H9 (cell line): Measurements from ENCODE around the gene NPAS3. TPM values are rescaled to one million over a fixed set of nuclear protein-coding genes. Genes with fewer than 3 reads are reported as not detected.

ENCODE experiments used
- DNase-seq: peaks from one replicate; pipeline ENCODE4 v3.0.0-alpha.2; 2017
- H2AFZ ChIP-seq: one replicate; pipeline ENCODE4 v1.6.1; 2013; ENCODE audit warnings: mild to moderate bottlenecking, low read length, control low read depth, moderate library complexity
- H2AK5ac ChIP-seq: 2 replicates; pipeline ENCODE4 v1.6.1; 2013; ENCODE audit warnings: low read length, control low read depth, mixed read lengths; ENCODE audit not compliant: insufficient read length
- H2BK120ac ChIP-seq: one replicate; pipeline ENCODE4 v1.6.1; 2013; ENCODE audit warnings: low read depth, mild to moderate bottlenecking, low read length, control low read depth, inconsistent platforms; ENCODE audit not compliant: poor library complexity, severe bottlenecking
- H2BK12ac ChIP-seq: 2 replicates; pipeline ENCODE4 v1.6.1; 2013; ENCODE audit warnings: low read length, control low read depth, mixed read lengths, low read depth; ENCODE audit not compliant: insufficient read length
- H2BK15ac ChIP-seq: 2 replicates; pipeline ENCODE4 v1.6.1; 2013; ENCODE audit warnings: low read depth, low read length, control low read depth
- H2BK20ac ChIP-seq: one replicate; pipeline ENCODE4 v1.6.1; 2013; ENCODE audit warnings: low read depth, mild to moderate bottlenecking, low read length, control low read depth, inconsistent platforms; ENCODE audit not compliant: poor library complexity, severe bottlenecking
- H2BK5ac ChIP-seq: 2 replicates; pipeline ENCODE4 v1.6.1; 2013; ENCODE audit warnings: low read length, control low read depth, mixed read lengths; ENCODE audit not compliant: insufficient read length
- H3K14ac ChIP-seq: 2 replicates; pipeline ENCODE4 v1.6.1; 2013; ENCODE audit warnings: low read length, control low read depth; ENCODE audit not compliant: insufficient read depth
- H3K18ac ChIP-seq: 2 replicates; pipeline ENCODE4 v1.6.1; 2013; ENCODE audit warnings: low read depth, mild to moderate bottlenecking, mixed read lengths, low read length, control low read depth; ENCODE audit not compliant: insufficient read length
- H3K23ac ChIP-seq: 2 replicates; pipeline ENCODE4 v1.6.1; 2013; ENCODE audit warnings: low read length, control low read depth, mixed read lengths, low read depth; ENCODE audit not compliant: insufficient read length
- H3K23me2 ChIP-seq: 2 replicates; pipeline ENCODE4 v1.6.1; 2013; ENCODE audit warnings: low read depth, mild to moderate bottlenecking, mixed read lengths, low read length, control low read depth; ENCODE audit not compliant: insufficient read length, poor library complexity, severe bottlenecking
- H3K27ac ChIP-seq: 2 replicates; pipeline ENCODE4 v1.5.1; 2013; ENCODE audit warnings: low read length, control low read depth, mixed read lengths, low read depth; ENCODE audit not compliant: insufficient read length
- H3K27me3 ChIP-seq: 2 replicates; pipeline ENCODE4 v1.6.1; 2013; ENCODE audit warnings: low read length, control low read depth, inconsistent platforms; ENCODE audit not compliant: insufficient read depth
- H3K4ac ChIP-seq: 2 replicates; pipeline ENCODE4 v1.6.1; 2013; ENCODE audit warnings: low read depth, mild to moderate bottlenecking, control low read depth, inconsistent platforms, low read length, moderate library complexity
- H3K4me1 ChIP-seq: 2 replicates; pipeline ENCODE4 v1.6.1; 2013; ENCODE audit warnings: low read length, control low read depth, inconsistent platforms; ENCODE audit not compliant: insufficient read depth
- H3K4me2 ChIP-seq: 2 replicates; pipeline ENCODE4 v1.6.1; 2013; ENCODE audit warnings: low read length, control low read depth, mixed read lengths; ENCODE audit not compliant: insufficient read length, insufficient read depth
- H3K56ac ChIP-seq: 2 replicates; pipeline ENCODE4 v1.6.1; 2013; ENCODE audit warnings: low read depth, mild to moderate bottlenecking, mixed read lengths, low read length, control low read depth; ENCODE audit not compliant: insufficient read length
- H3K79me1 ChIP-seq: 2 replicates; pipeline ENCODE4 v1.6.1; 2013; ENCODE audit warnings: low read depth, mild to moderate bottlenecking, moderate library complexity, low read length, control low read depth, inconsistent platforms; ENCODE audit not compliant: insufficient read depth, poor library complexity, severe bottlenecking
- H3K79me2 ChIP-seq: 2 replicates; pipeline ENCODE4 v1.6.1; 2013; ENCODE audit warnings: low read length, control low read depth, inconsistent platforms; ENCODE audit not compliant: insufficient read depth
- H3K9ac ChIP-seq: 2 replicates; pipeline ENCODE4 v1.6.1; 2013; ENCODE audit warnings: low read length, control low read depth, mixed read lengths; ENCODE audit not compliant: insufficient read length; ENCODE audit errors: extremely low read depth
- H3K9me3 ChIP-seq: one replicate; pipeline ENCODE4 v1.6.1; 2013; ENCODE audit warnings: low read depth, low read length, inconsistent platforms; ENCODE audit not compliant: control insufficient read depth
- H3T11ph ChIP-seq: one replicate; pipeline ENCODE4 v1.6.1; 2013; ENCODE audit warnings: mild to moderate bottlenecking, low read length, control low read depth, inconsistent platforms
- H4K20me1 ChIP-seq: one replicate; pipeline ENCODE4 v1.6.1; 2013; ENCODE audit not compliant: control insufficient read depth, insufficient read length, insufficient read depth
- H4K5ac ChIP-seq: 2 replicates; pipeline ENCODE4 v1.6.1; 2013; ENCODE audit warnings: low read depth, mild to moderate bottlenecking, mixed read lengths, low read length, control low read depth; ENCODE audit not compliant: insufficient read length
- H4K8ac ChIP-seq: replicated peaks from 2 replicates; pipeline ENCODE4 v1.6.1; 2013; ENCODE audit warnings: low read length, control low read depth, mixed read lengths, low read depth; ENCODE audit not compliant: insufficient read length
- H4K91ac ChIP-seq: 2 replicates; pipeline ENCODE4 v1.6.1; 2013; ENCODE audit warnings: low read depth, mild to moderate bottlenecking, moderate library complexity, mixed read lengths, low read length, control low read depth; ENCODE audit not compliant: insufficient read length
- H3K27ac Mint-ChIP-seq, 3 experiments: 2 replicates in 2 of 3; 3 replicates in 1 of 3; pipeline ENCODE4 v1.8.0; 2020 to 2021; ENCODE audit warnings: mixed read lengths in 3 of 3, mild to moderate bottlenecking in 1 of 3, moderate library complexity in 1 of 3
- H3K27me3 Mint-ChIP-seq: 2 replicates; pipeline ENCODE4 v1.8.0; 2021; ENCODE audit warnings: low read depth, mild to moderate bottlenecking, moderate library complexity, mixed read lengths
- H3K36me3 Mint-ChIP-seq, 3 experiments: 2 replicates in 2 of 3; 3 replicates in 1 of 3; pipeline ENCODE4 v1.8.0; 2020 to 2021; ENCODE audit warnings: low read depth in 3 of 3, mixed read lengths in 3 of 3; ENCODE audit not compliant: insufficient read depth in 1 of 3
- H3K4me1 Mint-ChIP-seq, 2 experiments: 2 replicates each; pipeline ENCODE4 v1.8.0; 2020; ENCODE audit warnings: mixed read lengths in 2 of 2
- H3K4me3 Mint-ChIP-seq, 2 experiments: 2 replicates in 1 of 2; 3 replicates in 1 of 2; pipeline ENCODE4 v1.8.0; 2020 to 2021; ENCODE audit warnings: mild to moderate bottlenecking in 2 of 2, mixed read lengths in 2 of 2, moderate library complexity in 1 of 2
- H3K9me3 Mint-ChIP-seq, 2 experiments: 2 replicates in 1 of 2; 3 replicates in 1 of 2; pipeline ENCODE4 v1.8.0; 2020; ENCODE audit warnings: mild to moderate bottlenecking in 2 of 2, mixed read lengths in 2 of 2, moderate library complexity in 1 of 2
- CTCF ChIP-seq: fragments of 200-600 bp; sonication (generic); conservative IDR thresholded peaks from 3 replicates; pipeline ENCODE4 v1.8.0; 2021; ENCODE audit warnings: antibody characterized with exemption, mild to moderate bottlenecking
- WGBS: extraction: QIAGEN DNeasy Blood & Tissue Kit; methylation state at CpG from one replicate; pipeline ENCODE4 v1.1.7; 2013; ENCODE audit warnings: missing lambda C conversion rate, low lambda C conversion rate, mixed read lengths; ENCODE audit not compliant: insufficient read length; ENCODE audit errors: extremely low coverage; 5-methylcytosine and 5-hydroxymethylcytosine counted together
- total RNA-seq: library from RNA; stranded (reverse); gene quantifications from 2 replicates; pipeline ENCODE4 v1.2.1, GENCODE V29; 2021

The NPAS3 gene
- total RNA-seq, 1 experiment from 2014 or later: 0.17 TPM

- Histone ChIP-seq H2BK15ac (no peak overlapping the region), H3K23ac (no peak overlapping the region), H2AK5ac (no peak overlapping the region), H2BK20ac (no peak overlapping the region), H3K4me1 (no peaks in the 10 kb centered on the region), H3K79me2 (no peaks in the 10 kb centered on the region), H3K27ac (no peak overlapping the region), H3K9me3 (no peaks in the 10 kb centered on the region), H3K9ac (no peak overlapping the region), H3K27me3 (no peaks in the 10 kb centered on the region), H3T11ph (no peak overlapping the region), H2BK12ac (no peak overlapping the region), H4K91ac (no peak overlapping the region), H3K4ac (no peak overlapping the region), H3K14ac (no peak overlapping the region), H2AFZ (no peak overlapping the region), H3K79me1 (no peaks in the 10 kb centered on the region), H3K56ac (no peak overlapping the region), H3K18ac (no peak overlapping the region), H2BK120ac (no peak overlapping the region), H4K5ac (no peak overlapping the region), H3K23me2 (no peaks in the 10 kb centered on the region), H4K8ac (no peak overlapping the region), H3K4me2 (no peak overlapping the region), H4K20me1 (no peaks in the 10 kb centered on the region), H2BK5ac (no peak overlapping the region)
- Mint-ChIP-seq H3K4me3 (no peak overlapping the region), H3K27ac (no peak overlapping the region), H3K36me3 (no peaks in the 10 kb centered on the region; a peak in 1 of 7 replicates), H3K27me3 (no peaks in the 10 kb centered on the region), H3K4me1 (peaks cover 7 to 10% of the 10 kb centered on the region in 2 experiments), H3K9me3 (no peaks in the 10 kb centered on the region)
- no CpG with 5 or more reads among the region's 3 CpGs for WGBS
- no peak for DNase-seq
- TF ChIP-seq CTCF: no peak
Measured at GRCh38 chr14:33369041-33369440, 430.4 kb downstream of the NPAS3 start.
